Measurements from ENCODE around the gene USP22.

DNA sequence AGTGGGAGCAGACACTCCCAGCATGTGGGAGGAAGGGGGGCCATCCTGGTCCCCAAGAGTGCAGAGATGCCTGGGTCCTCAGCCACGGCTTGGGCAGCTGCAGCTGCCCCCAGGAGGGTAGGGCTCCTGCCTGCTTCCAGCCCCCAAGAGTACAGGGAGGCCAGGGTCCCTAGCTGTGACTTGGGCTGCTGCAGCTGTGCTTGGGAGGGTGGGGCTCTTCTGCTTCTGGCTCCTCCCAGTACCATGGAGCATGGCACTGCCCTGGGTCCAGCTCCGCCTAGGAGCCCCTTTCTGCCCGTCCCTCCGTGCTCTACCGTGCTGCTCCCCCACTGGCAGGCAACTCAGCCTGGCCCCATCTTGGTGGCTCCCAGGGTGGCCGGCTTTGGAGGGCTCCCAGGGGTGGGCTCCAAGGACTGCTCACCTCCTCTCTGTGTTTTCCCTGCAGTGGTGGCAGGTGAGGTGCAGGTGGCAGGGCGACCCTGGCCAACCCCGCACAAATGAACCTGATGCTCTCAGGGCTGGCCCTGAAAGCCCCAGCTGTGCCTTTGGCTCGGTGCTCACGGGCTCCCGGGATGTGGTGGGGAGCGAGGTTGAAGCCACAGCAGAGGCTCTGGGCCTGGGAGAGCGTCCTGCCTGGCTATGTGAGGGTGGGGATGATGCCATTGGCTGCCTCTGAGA is 18.5 kb upstream of the USP22 start:
- TF ChIP-seq CTCF (IDR thresholded peaks at IDR 0.05; ENCODE audit: low read depth, low read length, poor library complexity, severe bottlenecking), result no peak
- no peak for TF ChIP-seq EZH2phosphoT487 (IDR thresholded peaks at IDR 0.05; ENCODE audit: borderline replicate concordance, low read length)

All from DOHH2 (cell line).